Cardiac fibroblast (primary cell): Measurements from ENCODE around the gene ASIC5.

ENCODE experiments used
- DNase-seq, 2 donors: peaks; one replicate each; pipeline versions ENCODE4 v3.0.0 to v3.0.0-alpha.2; 2010; ENCODE audit warnings: low read depth in 2 of 2
- H3K4me3 ChIP-seq, 2 donors: replicated peaks in 1 of 2; 1 replicate in 1 of 2; 2 replicates in 1 of 2; pipeline ENCODE4 v1.5.1; 2011; ENCODE audit warnings: low read depth in 2 of 2, low read length in 2 of 2, mild to moderate bottlenecking in 2 of 2, moderate library complexity in 1 of 2
- TF ChIP-seq, protein P1 (sequence below): IDR thresholded peaks from one replicate; pipeline ENCODE4 v1.5.1; 2011; ENCODE audit warnings: low read depth, mild to moderate bottlenecking, low read length, inconsistent platforms

Gene ASIC5

DNA sequence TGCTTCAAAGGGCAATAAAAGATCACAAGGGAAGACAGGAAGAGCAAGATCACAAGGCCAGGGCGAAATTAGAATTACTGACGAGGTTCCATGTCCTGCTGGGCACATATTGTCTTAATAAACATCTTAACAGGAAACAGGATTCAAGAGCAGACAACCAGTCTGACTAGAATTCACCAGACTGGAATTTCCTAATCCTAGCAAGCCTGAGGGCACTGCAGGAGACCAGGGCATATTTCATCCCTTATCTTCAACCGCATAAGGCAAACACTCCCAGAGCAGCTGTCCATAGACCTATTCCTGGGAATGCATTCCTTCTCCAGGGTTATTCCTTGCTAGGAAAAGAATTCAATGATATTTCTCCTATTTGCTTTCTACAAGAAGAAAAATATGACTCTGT lies 25.0 kb upstream of the ASIC5 start:
- DNase-seq, result no peak
- TF ChIP-seq, protein P1, sequence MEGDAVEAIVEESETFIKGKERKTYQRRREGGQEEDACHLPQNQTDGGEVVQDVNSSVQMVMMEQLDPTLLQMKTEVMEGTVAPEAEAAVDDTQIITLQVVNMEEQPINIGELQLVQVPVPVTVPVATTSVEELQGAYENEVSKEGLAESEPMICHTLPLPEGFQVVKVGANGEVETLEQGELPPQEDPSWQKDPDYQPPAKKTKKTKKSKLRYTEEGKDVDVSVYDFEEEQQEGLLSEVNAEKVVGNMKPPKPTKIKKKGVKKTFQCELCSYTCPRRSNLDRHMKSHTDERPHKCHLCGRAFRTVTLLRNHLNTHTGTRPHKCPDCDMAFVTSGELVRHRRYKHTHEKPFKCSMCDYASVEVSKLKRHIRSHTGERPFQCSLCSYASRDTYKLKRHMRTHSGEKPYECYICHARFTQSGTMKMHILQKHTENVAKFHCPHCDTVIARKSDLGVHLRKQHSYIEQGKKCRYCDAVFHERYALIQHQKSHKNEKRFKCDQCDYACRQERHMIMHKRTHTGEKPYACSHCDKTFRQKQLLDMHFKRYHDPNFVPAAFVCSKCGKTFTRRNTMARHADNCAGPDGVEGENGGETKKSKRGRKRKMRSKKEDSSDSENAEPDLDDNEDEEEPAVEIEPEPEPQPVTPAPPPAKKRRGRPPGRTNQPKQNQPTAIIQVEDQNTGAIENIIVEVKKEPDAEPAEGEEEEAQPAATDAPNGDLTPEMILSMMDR, result no peak
- H3K4me3 ChIP-seq, result no peak overlapping the region

DNA sequence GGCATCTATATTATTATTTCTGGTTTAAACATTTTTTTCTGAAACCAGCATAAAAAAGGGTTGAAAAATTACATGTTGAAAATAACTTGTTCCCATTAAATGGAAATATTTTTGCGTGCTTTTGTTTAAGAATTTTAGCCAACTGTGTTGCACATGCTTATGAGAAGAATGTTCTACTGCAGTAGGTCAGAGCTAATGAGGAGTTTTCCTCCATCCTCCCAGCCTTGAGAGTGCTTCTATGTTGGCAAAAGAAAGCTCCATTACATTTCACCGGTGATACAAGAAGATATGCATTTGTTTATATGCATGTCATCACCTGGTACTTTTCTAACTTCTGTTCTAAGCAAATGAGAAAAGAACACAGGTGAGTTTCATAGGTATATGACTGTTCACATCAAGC lies 23.9 kb upstream of the ASIC5 start:
- DNase-seq, result no peak
- no peak overlapping the region for H3K4me3 ChIP-seq
- TF ChIP-seq, protein P1, result no peak

DNA sequence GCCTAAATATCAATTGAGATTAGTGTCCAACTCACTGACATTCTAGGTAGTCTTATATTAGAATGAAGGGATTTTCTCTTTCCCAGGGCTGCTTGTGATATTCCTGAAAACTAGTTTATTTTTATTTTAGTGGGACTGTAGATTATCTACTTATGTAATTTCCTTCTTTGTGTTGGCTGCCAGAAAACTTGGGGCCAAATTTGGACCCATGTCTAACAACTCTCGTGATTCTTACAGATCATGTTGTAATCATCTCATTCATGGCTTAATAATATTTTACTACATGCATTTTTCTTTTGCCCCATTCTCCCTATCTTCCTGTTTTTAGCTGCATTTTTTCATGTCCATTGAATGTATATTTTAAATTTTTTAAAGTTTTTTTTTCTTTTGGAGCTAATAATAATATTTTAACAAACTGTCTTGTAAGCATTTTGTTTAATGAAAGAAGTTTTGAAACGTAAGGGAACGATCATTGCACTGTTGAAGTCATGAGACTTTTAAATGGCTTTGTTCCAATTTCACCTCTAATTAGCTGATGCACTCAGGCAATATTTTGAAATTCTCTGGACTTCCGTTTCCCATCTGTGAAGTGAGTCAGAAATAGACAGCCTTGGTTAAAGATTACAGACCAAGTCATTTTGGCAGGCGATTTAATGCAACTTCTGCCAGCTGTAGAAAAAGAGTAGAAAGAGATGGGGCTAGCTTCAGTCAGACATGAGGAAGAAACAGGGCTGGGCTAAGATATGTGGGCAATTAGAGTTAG lies 23.1 kb upstream of the ASIC5 start:
- no peak overlapping the region for H3K4me3 ChIP-seq
- TF ChIP-seq, protein P1, result no peak

DNA sequence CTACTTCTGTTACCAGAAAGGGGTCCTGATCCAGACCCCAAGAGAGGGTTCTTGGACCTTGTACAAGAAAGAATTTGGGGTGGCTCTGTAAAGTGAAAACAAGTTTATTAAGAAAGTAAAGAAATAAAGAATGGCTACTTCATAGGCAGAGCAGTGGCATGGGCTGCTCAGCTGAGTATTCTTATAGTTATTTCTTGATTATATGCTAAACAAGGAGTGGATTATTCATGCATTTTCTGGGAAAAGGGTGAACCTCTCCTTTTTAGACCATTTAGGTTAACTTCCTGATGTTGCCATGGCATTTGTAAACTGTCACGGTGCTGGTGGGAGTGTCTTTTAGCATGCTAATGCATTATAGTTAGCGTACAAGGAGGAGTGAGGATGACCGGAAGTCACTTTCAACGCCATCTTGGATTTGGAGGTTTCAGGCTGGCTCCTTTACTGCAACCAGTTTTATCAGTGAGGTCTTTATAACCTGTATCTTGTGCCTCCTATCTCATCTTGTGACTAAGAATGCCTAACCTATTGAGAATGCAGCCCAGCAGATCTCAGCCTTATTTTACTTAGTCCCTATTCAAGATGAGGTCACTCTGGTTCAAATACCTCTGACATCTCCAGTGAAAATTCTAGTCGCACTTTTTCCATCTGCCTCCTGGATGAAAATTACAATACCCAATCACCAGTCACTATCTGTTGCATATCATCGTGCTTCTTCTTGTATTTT lies 21.9 kb upstream of the ASIC5 start:
- H3K4me3 ChIP-seq, result no peak overlapping the region
- TF ChIP-seq, protein P1, result no peak
- no peak for DNase-seq

More for the DNA sequence above, 23.1 kb upstream of the ASIC5 start:
- DNase-seq, result peak; percentile 88 to 96

DNA sequence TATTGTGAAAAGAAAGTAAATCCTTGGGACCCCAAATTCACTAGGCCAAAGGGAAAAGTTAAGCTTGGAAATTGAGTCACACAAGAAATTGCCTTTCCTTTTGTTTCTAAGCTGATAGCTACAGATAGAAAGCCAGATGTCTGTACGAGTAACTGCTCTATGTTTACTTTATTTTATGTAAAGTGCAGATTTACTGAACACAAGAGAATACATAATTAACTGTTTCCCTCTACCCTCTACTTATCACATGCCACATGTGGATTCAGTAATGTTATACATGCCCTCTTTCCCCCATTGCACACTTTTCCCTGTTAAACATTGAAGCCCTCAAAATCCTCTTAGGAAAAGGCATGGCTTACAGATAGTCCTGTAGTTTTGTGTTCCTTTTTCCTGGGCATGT lies 21.0 kb upstream of the ASIC5 start:
- H3K4me3 ChIP-seq, result no peak overlapping the region
- no peak for DNase-seq

DNA sequence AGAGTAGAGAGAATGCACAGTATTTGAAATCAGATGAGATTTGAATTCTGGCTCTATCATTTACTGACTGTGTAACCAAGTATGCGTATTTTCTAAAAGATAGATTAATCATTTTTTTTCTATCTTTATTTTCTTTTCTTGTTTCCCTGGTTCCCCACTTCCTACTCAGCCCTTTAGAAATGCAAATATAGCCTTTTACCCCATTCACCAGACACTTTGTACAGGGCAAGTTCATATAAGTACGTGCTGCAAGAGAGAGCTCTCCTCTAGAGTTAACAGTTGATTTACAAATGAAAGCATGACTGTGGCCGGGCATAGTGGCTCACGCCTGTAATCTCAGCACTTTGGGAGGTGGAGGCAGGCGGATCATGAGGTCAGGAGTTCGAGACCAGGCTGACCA lies 19.6 kb upstream of the ASIC5 start:
- no peak overlapping the region for H3K4me3 ChIP-seq
- no peak for DNase-seq
- TF ChIP-seq, protein P1, result no peak

More for the DNA sequence above, 21.0 kb upstream of the ASIC5 start:
- TF ChIP-seq, protein P1, result no peak
